ENCODE results near the gene SIRT1. TPM values are rescaled to one million over a fixed set of nuclear protein-coding genes. Genes with fewer than 3 reads are reported as not detected.

SIRT1 gene
- total and polyA plus RNA-seq, 9 of the 15 experiments (the other 6 are each of a cell fraction or from before 2014, with no cell fraction given): 7.8 to 25.8 (median 19.1) TPM

DNA sequence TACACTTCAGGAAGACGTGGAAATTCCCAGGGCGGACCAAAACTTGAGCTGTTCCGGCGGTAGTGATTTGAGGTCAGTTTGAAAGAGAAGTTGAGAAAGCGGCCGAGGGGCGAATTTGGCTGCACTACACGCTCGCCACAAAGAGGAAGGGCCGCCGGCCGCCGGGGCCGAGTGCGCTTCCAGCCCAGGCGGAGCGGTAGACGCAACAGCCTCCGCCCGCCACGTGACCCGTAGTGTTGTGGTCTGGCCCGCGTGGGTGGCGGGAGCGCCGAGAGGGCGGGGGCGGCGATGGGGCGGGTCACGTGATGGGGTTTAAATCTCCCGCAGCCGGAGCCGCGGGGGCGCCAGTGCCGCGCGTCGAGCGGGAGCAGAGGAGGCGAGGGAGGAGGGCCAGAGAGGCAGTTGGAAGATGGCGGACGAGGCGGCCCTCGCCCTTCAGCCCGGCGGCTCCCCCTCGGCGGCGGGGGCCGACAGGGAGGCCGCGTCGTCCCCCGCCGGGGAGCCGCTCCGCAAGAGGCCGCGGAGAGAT lies at the start of gene SIRT1 (continued):
- TF ChIP-seq, protein P1, sequence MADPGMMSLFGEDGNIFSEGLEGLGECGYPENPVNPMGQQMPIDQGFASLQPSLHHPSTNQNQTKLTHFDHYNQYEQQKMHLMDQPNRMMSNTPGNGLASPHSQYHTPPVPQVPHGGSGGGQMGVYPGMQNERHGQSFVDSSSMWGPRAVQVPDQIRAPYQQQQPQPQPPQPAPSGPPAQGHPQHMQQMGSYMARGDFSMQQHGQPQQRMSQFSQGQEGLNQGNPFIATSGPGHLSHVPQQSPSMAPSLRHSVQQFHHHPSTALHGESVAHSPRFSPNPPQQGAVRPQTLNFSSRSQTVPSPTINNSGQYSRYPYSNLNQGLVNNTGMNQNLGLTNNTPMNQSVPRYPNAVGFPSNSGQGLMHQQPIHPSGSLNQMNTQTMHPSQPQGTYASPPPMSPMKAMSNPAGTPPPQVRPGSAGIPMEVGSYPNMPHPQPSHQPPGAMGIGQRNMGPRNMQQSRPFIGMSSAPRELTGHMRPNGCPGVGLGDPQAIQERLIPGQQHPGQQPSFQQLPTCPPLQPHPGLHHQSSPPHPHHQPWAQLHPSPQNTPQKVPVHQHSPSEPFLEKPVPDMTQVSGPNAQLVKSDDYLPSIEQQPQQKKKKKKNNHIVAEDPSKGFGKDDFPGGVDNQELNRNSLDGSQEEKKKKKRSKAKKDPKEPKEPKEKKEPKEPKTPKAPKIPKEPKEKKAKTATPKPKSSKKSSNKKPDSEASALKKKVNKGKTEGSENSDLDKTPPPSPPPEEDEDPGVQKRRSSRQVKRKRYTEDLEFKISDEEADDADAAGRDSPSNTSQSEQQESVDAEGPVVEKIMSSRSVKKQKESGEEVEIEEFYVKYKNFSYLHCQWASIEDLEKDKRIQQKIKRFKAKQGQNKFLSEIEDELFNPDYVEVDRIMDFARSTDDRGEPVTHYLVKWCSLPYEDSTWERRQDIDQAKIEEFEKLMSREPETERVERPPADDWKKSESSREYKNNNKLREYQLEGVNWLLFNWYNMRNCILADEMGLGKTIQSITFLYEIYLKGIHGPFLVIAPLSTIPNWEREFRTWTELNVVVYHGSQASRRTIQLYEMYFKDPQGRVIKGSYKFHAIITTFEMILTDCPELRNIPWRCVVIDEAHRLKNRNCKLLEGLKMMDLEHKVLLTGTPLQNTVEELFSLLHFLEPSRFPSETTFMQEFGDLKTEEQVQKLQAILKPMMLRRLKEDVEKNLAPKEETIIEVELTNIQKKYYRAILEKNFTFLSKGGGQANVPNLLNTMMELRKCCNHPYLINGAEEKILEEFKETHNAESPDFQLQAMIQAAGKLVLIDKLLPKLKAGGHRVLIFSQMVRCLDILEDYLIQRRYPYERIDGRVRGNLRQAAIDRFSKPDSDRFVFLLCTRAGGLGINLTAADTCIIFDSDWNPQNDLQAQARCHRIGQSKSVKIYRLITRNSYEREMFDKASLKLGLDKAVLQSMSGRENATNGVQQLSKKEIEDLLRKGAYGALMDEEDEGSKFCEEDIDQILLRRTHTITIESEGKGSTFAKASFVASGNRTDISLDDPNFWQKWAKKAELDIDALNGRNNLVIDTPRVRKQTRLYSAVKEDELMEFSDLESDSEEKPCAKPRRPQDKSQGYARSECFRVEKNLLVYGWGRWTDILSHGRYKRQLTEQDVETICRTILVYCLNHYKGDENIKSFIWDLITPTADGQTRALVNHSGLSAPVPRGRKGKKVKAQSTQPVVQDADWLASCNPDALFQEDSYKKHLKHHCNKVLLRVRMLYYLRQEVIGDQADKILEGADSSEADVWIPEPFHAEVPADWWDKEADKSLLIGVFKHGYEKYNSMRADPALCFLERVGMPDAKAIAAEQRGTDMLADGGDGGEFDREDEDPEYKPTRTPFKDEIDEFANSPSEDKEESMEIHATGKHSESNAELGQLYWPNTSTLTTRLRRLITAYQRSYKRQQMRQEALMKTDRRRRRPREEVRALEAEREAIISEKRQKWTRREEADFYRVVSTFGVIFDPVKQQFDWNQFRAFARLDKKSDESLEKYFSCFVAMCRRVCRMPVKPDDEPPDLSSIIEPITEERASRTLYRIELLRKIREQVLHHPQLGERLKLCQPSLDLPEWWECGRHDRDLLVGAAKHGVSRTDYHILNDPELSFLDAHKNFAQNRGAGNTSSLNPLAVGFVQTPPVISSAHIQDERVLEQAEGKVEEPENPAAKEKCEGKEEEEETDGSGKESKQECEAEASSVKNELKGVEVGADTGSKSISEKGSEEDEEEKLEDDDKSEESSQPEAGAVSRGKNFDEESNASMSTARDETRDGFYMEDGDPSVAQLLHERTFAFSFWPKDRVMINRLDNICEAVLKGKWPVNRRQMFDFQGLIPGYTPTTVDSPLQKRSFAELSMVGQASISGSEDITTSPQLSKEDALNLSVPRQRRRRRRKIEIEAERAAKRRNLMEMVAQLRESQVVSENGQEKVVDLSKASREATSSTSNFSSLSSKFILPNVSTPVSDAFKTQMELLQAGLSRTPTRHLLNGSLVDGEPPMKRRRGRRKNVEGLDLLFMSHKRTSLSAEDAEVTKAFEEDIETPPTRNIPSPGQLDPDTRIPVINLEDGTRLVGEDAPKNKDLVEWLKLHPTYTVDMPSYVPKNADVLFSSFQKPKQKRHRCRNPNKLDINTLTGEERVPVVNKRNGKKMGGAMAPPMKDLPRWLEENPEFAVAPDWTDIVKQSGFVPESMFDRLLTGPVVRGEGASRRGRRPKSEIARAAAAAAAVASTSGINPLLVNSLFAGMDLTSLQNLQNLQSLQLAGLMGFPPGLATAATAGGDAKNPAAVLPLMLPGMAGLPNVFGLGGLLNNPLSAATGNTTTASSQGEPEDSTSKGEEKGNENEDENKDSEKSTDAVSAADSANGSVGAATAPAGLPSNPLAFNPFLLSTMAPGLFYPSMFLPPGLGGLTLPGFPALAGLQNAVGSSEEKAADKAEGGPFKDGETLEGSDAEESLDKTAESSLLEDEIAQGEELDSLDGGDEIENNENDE (IDR thresholded peaks at IDR 0.05; ENCODE audit: low read depth, low read length): peak; percentile 64
- TF ChIP-seq, protein P2, sequence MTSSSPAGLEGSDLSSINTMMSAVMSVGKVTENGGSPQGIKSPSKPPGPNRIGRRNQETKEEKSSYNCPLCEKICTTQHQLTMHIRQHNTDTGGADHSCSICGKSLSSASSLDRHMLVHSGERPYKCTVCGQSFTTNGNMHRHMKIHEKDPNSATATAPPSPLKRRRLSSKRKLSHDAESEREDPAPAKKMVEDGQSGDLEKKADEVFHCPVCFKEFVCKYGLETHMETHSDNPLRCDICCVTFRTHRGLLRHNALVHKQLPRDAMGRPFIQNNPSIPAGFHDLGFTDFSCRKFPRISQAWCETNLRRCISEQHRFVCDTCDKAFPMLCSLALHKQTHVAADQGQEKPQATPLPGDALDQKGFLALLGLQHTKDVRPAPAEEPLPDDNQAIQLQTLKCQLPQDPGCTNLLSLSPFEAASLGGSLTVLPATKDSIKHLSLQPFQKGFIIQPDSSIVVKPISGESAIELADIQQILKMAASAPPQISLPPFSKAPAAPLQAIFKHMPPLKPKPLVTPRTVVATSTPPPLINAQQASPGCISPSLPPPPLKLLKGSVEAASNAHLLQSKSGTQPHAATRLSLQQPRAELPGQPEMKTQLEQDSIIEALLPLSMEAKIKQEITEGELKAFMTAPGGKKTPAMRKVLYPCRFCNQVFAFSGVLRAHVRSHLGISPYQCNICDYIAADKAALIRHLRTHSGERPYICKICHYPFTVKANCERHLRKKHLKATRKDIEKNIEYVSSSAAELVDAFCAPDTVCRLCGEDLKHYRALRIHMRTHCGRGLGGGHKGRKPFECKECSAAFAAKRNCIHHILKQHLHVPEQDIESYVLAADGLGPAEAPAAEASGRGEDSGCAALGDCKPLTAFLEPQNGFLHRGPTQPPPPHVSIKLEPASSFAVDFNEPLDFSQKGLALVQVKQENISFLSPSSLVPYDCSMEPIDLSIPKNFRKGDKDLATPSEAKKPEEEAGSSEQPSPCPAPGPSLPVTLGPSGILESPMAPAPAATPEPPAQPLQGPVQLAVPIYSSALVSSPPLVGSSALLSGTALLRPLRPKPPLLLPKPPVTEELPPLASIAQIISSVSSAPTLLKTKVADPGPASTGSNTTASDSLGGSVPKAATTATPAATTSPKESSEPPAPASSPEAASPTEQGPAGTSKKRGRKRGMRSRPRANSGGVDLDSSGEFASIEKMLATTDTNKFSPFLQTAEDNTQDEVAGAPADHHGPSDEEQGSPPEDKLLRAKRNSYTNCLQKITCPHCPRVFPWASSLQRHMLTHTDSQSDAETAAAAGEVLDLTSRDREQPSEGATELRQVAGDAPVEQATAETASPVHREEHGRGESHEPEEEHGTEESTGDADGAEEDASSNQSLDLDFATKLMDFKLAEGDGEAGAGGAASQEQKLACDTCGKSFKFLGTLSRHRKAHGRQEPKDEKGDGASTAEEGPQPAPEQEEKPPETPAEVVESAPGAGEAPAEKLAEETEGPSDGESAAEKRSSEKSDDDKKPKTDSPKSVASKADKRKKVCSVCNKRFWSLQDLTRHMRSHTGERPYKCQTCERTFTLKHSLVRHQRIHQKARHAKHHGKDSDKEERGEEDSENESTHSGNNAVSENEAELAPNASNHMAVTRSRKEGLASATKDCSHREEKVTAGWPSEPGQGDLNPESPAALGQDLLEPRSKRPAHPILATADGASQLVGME (CRISPR knock-in tag; IDR thresholded peaks at IDR 0.05): 0 out of 2 replicates have a peak, but pooled peaks have one; percentile 17
- TF ChIP-seq FOXJ2 (tag; IDR thresholded peaks at IDR 0.05) (peak; percentile 96), LCOR (CRISPR knock-in tag; IDR thresholded peaks at IDR 0.05) (peak; percentile 97), CTBP1 (IDR thresholded peaks at IDR 0.05; ENCODE audit: borderline replicate concordance) (peak; percentile 88), ARID1B (IDR thresholded peaks at IDR 0.05) (peak; percentile 63; the same call in 1 of the 2 replicates), KDM1A (IDR thresholded peaks at IDR 0.05) (peak; percentile 45 to 73; a peak in 2 of 4 replicates), MYBL2 (IDR thresholded peaks at IDR 0.05; ENCODE audit: low read depth) (peak; percentile 81), MYBL2 (CRISPR knock-in tag; IDR thresholded peaks at IDR 0.05; ENCODE audit: borderline replicate concordance) (no peak), NR2C1 (IDR thresholded peaks at IDR 0.05) (peak; percentile 53; the same call in 1 of the 2 replicates), NR2C1 (tag; IDR thresholded peaks at IDR 0.05) (peak; percentile 30; the same call in 1 of the 2 replicates), ZNF175 (CRISPR knock-in tag; IDR thresholded peaks at IDR 0.05; ENCODE audit: low read depth) (peak; percentile 15; the same call in 1 of the 2 replicates)

Measured in K562 (cell line).